Stomach (tissue), 4 donors: Measurements from ENCODE around the gene LYPLA2.

Experiments used
- CTCF ChIP-seq, 7 experiments: fragments of 450-650 bp in 4 of 7; fragments of 200-600 bp in 3 of 7; sonication (generic) in 3 of 7; IDR thresholded peaks; one replicate each; pipeline ENCODE4 v1.5.1; 2016 to 2019; ENCODE audit warnings: antibody characterized with exemption in 7 of 7, control low read depth in 2 of 7, mild to moderate bottlenecking in 1 of 7
- POLR2A ChIP-seq, 4 donors: fragments of 450-650 bp; IDR thresholded peaks; one replicate each; pipeline ENCODE4 v1.6.1; 2016; ENCODE audit warnings: antibody characterized with exemption in 4 of 4, control low read depth in 2 of 4, mild to moderate bottlenecking in 1 of 4, moderate library complexity in 1 of 4

- no peak for TF ChIP-seq CTCF (IDR thresholded peaks at IDR 0.05)
- peak in 1 of 4 donors; percentile 22 for TF ChIP-seq POLR2A (IDR thresholded peaks at IDR 0.05)
Observed at GRCh38 chr1:23742670-23743286, 48.2 kb upstream of the LYPLA2 start.
